ENCODE data around the gene MT1E. TPM values are rescaled to one million over a fixed set of nuclear protein-coding genes. Genes with fewer than 3 reads are reported as not detected.

The MT1E gene
- total RNA-seq, 1 donor from 2014 or later, result 2.8 TPM

DNA sequence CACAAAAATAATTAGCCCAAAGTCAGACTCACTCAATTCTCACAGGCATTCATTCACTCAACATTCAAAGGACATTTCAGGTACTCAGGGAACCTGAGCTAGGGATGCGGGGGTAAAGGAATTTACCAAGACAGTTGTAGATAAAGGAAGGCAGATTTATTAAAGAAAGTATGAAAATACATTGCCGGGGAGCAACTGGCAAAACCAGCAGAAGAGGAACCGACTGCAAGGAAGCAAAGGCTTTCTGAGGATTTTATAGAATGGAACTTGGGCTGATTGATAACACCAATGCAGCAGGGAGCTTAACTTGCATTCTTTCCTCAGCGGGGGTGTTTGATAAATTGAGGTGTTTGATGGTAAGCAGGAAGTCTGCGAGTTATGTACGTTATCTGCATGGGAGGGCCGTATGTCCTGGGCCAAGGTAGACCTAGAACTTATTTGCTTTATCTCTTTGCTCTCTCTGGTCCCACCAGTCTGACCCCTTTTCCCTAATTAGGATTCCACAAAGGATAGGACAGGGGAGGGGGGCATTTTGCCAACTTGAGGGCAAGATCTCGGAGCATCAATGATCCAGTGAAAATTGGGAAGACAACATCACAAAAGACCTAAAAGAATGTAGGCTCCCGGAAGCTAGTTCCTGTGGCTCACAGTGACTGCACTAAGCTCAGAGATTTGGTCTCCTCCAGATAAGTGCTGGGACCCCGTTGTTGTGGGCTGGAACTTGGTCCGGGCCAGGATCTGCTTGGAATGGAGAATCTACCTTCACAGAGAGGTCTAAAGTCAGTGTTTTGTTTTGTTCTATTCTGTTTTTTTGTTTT lies 42.0 kb upstream of the MT1E start:
- CTCF ChIA-PET, result no interaction called here
- no peaks in the 10 kb centered on the region for H3K4me1 Mint-ChIP-seq
- POLR2A ChIA-PET, result no interaction called here
- H3K36me3 Mint-ChIP-seq (ENCODE audit: low read depth), result no peaks in the 10 kb centered on the region
- TF ChIP-seq, protein P1, sequence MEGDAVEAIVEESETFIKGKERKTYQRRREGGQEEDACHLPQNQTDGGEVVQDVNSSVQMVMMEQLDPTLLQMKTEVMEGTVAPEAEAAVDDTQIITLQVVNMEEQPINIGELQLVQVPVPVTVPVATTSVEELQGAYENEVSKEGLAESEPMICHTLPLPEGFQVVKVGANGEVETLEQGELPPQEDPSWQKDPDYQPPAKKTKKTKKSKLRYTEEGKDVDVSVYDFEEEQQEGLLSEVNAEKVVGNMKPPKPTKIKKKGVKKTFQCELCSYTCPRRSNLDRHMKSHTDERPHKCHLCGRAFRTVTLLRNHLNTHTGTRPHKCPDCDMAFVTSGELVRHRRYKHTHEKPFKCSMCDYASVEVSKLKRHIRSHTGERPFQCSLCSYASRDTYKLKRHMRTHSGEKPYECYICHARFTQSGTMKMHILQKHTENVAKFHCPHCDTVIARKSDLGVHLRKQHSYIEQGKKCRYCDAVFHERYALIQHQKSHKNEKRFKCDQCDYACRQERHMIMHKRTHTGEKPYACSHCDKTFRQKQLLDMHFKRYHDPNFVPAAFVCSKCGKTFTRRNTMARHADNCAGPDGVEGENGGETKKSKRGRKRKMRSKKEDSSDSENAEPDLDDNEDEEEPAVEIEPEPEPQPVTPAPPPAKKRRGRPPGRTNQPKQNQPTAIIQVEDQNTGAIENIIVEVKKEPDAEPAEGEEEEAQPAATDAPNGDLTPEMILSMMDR (IDR thresholded peaks at IDR 0.05), result no peak
- no peak overlapping the region for H3K27ac Mint-ChIP-seq
- peaks cover 36% of the 10 kb centered on the region for H3K27me3 Mint-ChIP-seq
- intact Hi-C loops (cut with micrococcal nuclease), result no loop called here
- no peak for DNase-seq
- ATAC-seq (ENCODE audit: low read depth), result no peak
- H3K4me3 Mint-ChIP-seq, result no peak overlapping the region
- H3K9me3 Mint-ChIP-seq, result no peaks in the 10 kb centered on the region

DNA sequence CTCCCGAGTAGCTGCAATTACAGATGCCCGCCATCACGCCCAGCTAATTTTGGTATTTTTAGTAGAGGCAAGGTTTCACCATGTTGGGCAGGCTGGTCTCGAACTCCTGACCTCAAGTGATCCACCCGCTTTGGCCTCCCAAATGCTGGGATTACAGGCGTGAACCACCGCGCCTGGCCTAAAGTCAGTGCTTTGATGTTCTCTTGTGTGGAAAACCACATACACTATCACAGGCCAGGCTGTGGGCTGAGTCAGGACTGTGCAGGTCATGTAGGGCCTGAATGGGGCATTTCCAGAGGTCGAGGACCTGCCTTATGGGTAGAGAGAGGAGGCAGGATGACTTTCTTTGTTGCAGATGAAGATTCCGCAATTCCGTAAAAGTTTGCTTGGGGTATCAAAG lies 41.3 kb upstream of the MT1E start:
- Mint-ChIP-seq H3K27me3 (peaks cover 41% of the 10 kb centered on the region), H3K27ac (no peak overlapping the region), H3K9me3 (no peaks in the 10 kb centered on the region), H3K4me3 (no peak overlapping the region), H3K36me3 (ENCODE audit: low read depth) (no peaks in the 10 kb centered on the region), H3K4me1 (peaks cover 4% of the 10 kb centered on the region)
- intact Hi-C loops (cut with micrococcal nuclease), result no loop called here
- ATAC-seq (ENCODE audit: low read depth), result no peak
- ChIA-PET CTCF (no interaction called here), POLR2A (no interaction called here)
- DNase-seq, result no peak
- TF ChIP-seq, protein P1 (IDR thresholded peaks at IDR 0.05), result no peak

DNA sequence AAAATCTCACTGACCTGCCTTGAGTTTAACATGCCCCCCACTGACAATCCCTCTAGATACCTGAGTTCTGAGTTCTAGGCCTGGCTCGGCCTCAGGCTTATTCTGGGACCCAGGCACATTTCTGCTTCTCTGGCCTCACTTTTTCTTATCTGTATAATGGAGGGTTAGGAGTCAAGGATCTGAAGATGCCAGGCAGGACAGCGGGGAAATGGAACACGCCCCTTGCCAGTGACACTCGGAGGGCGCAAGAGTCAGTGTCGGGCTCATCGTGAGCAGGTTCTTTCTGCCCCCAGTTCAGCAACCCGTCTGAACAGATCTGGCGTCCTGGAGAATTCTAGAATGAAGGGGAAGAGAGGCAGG lies 36.8 kb upstream of the MT1E start:
- DNase-seq (no peak), ATAC-seq (ENCODE audit: low read depth) (no peak)
- TF ChIP-seq, protein P1 (IDR thresholded peaks at IDR 0.05), result no peak
- Mint-ChIP-seq H3K9me3 (no peaks in the 10 kb centered on the region), H3K27ac (no peak overlapping the region), H3K36me3 (ENCODE audit: low read depth) (no peaks in the 10 kb centered on the region), H3K4me3 (peak overlapping the region; percentile 35), H3K4me1 (peaks cover 6% of the 10 kb centered on the region), H3K27me3 (peaks cover 51% of the 10 kb centered on the region)
- CTCF ChIA-PET, result no interaction called here
- POLR2A ChIA-PET, result no interaction called here
- intact Hi-C loops (cut with micrococcal nuclease), result no loop called here

DNA sequence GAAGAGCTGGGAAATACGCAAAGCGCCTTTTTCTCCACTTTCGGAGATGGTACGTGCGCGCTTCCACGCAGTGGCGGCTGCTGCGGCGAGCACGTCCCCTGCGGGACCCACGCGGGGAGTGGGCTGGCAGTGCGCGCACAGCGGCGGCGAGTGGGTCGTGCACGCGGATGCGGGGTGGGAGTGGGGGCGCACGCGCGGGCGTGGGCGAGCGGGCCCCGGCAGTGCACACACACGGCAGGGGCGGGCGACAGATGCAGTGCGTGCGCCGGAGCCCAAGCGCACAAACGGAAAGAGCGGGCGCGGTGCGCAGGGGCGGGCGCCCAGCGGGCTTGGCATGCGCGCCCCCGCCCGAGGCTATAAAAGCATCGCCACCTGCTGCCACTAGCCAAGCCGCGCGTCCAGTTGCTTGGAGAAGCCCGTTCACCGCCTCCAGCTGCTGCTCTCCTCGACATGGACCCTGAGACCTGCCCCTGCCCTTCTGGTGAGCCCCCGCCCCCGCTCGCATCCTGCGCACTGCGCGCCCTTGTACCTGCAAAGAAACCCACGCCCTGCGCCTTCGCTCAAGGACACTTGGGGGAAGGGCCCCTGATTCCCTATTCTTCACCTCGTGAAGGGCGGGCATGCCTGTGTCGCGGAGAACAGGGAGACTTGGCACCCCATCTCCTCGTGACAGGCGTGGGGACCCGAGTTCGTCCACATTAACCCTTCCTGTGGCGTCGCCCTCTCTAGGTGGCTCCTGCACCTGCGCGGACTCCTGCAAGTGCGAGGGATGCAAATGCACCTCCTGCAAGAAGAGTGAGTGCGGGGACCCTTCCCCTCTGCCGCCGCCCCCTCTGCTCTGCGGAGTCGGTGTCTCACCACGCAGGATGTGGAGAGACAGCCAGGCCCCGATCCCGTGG lies 36.2 kb upstream of the MT1E start, which contains the start of gene MT3:
TSS of gene MT3 (plus strand) at position 388 of the 899 bp plus-strand sequence. CDS start at position 451, 63 bp downstream.
- intact Hi-C loops (cut with micrococcal nuclease), result no loop called here
- TF ChIP-seq, protein P1 (IDR thresholded peaks at IDR 0.05), result no peak
- Mint-ChIP-seq H3K36me3 (ENCODE audit: low read depth) (no peaks in the 10 kb centered on the region), H3K4me3 (peak within 1 kb of the TSS; percentile 35), H3K27me3 (peaks cover 45% of the 10 kb centered on the region), H3K9me3 (peaks cover 2% of the 10 kb centered on the region), H3K4me1 (peaks cover 6% of the 10 kb centered on the region), H3K27ac (no peak within 1 kb of the TSS)
- POLR2A ChIA-PET, result no interaction called here
- no peak for ATAC-seq (ENCODE audit: low read depth)
- CTCF ChIA-PET, result no interaction called here
- DNase-seq, result no peak

All from activated B cell treated with CpG ODN at 0.5 μM for 24 hours (primary cell).